NCI-H2171 treated with DMSO at 0.1 percent for 48 hours (cell line): ENCODE measurements around the gene P2RX6.
A peak's percentile ranks its signal among the peaks of the same experiment; 100 is the strongest.

Source experiments
- DNase-seq: peaks from one replicate; lab custom pipeline; 2025; lab: John Stamatoyannopoulos, UW

P2RX6 gene

GRCh38 chr22:21012446-21013407, 2.2 kb upstream of the P2RX6 start:
- DNase-seq = peak; percentile 84

GRCh38 chr22:21013657-21014201, 1.2 kb upstream of the P2RX6 start:
- DNase-seq = peak; percentile 58

DNA sequence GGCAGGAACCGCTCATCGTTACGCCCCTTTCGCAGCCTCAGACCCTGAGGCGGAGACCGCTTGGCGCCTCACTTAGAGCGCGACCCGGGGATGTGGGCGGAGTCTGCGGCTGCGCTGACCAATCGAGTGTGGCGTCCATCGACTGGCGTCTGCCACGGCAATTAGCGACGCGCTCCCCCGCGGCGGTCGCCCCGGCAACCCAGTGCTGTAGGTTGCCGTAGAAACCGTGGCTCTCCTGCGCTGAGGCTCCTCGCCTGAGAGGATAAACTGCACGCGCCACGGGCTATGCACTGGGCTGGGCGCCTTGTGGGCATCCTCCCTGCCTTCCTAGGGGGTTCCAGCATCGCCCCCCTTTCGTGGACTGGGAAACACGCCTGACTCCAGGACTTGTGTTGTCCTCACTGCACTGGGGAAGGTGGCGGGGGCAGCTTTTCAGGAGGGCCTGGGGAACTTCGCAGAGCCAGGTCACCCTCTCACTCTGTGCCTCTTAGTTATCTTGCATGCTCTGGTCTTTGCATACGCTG, 701 bp upstream of the P2RX6 start:
- peak; percentile 94 for DNase-seq

DNA sequence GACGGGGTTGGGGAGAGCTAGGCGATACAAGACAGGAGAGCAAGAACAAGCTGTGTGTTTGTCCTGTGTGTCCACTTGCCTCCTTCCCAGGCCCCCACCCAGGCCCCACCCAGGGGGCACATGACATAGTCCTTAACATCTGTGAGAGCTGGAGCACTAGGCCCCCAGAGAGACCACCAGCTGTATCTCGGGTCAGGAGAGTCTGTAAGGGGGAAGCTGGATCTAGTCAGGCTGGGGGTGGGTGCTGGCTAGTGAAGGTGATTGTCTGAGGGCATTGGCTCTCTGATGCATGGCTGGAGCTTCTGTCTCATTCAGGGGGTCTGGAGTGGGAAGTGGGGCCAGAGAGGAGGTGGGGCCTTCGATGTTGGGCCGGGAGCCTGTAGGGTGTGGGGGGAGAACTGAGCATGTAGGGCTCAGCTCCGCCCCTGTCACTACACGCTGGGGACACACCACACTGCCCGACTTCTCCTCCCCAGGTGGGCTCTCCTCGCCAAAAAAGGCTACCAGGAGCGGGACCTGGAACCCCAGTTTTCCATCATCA, 571 bp downstream of the P2RX6 start:
- DNase-seq = no peak

- DNase-seq = no peak
These were observed 1.9 kb downstream of the P2RX6 start for GRCh38 chr22:21016644-21017420.

- DNase-seq = no peak
These were observed 3.3 kb downstream of the P2RX6 start for GRCh38 chr22:21018314-21018713.

DNA sequence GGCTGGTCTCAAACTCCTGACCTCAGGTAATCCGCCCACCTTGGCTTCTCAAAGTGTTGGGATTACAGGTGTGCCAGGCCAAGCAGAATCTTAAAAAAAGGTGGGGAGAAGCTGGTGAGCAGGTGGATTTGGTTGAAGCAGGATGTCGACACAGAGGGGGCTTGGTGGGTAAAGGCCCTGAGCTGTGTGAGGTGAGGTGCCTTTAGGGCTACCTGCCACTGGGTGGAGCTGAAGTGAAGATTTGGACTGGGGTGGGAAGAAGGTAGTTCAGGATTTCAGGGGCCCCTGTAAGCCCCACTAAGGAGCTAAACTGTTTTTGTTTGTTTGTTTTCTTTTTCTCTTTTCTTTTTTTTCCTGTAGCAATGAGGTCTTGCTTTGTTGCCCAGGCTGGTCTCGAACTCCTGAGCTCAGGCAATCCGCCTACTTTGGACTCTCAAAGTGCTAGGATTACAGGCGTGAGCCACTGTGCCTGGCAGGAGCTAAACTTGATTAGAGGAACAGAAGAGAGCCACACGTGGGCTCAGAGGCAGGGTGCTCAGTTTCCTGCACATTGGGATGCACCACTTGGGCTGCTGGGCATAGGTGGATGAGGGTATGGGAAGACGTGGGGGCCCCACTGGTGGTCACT, 6.0 kb downstream of the P2RX6 start:
- peak; percentile 26 for DNase-seq

- no peak for DNase-seq
These were observed 7.5 kb downstream of the P2RX6 start for GRCh38 chr22:21022507-21022906.

DNA sequence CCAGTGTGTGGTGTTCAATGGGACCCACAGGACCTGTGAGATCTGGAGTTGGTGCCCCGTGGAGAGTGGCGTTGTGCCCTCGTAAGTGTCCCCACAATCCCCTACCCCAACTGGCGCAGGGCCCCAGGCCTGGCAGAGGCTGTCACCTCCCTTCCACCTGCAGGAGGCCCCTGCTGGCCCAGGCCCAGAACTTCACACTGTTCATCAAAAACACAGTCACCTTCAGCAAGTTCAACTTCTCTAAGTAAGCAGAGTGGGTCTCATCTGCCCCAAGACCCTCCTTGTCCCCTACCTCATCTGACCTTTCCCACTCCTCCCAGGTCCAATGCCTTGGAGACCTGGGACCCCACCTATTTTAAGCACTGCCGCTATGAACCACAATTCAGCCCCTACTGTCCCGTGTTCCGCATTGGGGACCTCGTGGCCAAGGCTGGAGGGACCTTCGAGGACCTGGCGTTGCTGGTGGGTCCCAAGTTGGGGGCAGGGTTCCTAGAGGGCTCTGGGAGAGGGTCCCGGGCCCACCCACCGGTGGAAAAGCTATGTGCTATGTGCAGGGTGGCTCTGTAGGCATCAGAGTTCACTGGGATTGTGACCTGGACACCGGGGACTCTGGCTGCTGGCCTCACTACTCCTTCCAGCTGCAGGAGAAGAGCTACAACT, 8.1 kb downstream of the P2RX6 start:
- DNase-seq = no peak

- DNase-seq = no peak
These were observed 10.3 kb downstream of the P2RX6 start for GRCh38 chr22:21025266-21025665.

DNA sequence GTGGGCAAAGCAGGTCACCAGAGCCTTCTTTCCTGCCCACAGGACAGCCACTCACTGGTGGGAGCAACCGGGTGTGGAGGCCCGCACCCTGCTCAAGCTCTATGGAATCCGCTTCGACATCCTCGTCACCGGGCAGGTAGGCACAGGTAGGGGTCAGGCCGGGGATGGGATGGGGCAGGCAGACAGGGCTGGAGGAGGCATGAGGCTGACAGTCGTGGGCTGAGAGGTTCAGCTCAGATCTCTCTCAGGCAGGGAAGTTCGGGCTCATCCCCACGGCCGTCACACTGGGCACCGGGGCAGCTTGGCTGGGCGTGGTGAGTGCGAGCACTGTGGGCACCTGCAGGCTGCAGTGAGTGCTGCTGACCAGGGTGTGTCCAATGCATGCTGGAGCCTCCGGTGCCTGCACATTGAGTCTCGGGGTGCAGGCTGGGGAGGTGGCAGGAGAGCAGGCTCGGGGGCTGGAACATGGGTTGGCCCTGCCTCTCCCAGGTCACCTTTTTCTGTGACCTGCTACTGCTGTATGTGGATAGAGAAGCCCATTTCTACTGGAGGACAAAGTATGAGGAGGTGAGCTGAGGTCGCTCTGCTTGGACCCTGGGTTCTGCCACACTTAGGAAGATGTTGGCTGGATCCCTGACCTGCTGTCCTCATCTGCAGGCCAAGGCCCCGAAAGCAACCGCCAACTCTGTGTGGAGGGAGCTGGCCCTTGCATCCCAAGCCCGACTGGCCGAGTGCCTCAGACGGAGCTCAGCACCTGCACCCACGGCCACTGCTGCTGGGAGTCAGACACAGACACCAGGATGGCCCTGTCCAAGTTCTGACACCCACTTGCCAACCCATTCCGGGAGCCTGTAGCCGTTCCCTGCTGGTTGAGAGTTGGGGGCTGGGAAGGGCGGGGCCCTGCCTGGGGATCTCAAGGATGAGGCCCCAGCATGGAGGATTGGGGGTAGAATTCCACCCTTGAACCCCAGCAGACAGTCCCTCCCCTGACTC, 11.1 kb downstream of the P2RX6 start:
- no peak for DNase-seq

- DNase-seq = peak; percentile 75
These were observed 12.1 kb downstream of the P2RX6 start for GRCh38 chr22:21026783-21027692.

DNA sequence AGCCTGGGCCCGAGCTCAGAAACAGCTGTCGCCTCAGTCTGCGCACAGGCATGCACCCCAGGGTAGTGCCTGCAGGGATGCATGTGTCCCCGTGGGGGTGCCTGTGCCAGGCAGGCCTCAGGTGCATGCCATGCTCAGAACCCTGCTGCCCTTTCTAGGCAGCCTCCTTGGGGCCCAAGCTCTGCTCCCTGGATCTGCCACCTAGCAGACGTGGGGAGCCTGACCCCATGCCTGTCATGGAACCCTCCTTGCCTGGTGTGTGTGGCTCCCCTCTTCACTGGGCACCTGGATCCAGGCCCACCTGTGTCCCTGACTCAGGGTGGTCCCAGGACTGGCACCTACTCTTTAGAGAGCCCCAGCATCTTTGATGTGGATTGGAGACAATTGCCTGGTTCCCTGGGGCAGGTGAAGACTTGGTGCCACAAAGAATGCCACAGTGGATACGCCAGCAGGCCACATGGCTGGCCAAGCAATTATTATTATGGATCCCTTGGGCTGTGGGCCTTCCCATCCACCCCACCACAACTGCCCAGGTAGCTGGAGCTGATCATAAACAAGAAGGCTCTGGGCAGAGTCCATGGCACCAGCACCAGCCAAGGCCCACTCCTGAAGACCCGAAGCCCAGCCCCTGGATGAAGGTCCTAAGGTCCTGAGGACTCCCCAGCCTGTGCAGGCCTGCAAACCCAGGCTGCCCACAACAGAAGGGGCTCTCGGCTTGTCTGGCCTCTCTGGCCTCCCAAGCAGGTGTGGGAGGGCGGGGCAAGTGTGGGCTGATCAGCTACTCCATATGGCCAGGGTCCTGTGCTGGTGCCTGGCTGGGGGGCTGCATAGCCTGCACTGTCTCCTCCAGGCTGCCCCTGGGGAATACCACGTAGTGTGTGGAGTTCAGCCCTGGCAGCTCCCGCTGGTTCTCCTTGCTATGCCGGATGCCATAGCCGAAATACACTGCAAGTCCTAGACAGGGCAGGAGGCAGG, 13.6 kb downstream of the P2RX6 start:
- peak; percentile 65 for DNase-seq

GRCh38 chr22:21029486-21030025, 14.6 kb downstream of the P2RX6 start:
- peak; percentile 33 for DNase-seq

DNA sequence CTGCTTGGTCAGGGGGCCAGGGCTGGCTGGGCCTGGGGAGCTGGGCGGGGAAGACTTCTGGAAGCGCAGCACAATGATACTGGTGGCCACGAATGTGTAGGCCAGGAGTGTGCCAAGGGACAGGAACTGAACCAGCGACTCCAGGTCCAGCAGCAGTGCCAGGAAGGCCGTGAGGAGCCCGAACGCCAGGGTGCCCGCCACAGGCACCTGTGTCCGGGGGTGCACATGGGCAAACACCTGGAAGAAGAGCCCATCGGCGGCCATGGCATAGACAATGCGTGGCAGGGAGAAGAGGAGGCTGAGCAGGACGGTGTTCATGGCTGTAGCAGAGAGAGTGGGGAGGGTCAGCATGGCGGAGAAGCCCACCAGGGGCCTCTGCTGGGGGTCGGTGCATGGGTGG, 15.1 kb downstream of the P2RX6 start:
- DNase-seq = no peak

DNA sequence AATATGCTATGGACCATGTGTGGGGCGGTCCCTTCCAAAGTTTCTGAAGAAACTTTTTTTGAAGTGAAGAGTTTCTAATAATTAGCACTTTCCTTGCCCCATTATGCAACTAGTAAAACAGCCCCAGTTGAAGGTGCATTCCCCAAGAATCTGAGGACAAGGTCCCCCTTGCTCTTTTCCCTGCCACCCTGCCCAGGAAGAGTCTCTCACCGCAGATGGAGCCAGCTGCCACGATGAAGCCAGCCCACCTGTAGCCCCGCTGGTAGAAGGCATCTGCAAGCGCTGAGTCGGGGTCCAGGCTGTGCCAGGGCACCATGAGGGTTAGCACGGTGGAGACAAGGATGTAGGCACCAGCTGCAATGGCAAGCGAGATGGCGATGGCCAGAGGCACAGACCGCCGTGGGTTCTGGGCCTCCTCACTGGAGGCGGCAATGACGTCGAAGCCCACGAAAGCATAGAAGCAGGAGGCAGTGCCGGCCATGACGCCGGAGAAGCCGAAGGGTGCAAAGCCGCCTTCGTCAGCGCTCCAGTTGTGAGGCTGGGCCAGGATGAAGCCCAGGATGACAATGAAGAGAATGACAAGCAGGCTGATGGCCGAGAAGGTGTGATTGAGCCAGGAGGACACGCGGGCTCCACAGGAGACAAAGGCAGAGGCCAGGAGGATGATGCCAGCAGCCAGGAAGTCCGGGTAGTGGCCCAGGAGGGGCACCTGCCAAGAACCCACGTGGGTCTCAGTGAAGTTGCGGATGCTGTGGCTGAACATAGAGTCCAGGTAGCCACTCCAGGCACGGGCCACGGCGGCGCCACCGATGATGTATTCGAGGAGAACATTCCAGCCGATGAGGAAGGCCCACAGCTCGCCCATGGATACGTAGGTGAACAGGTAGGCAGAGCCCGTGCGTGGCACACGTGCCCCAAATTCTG, 15.9 kb downstream of the P2RX6 start:
- no peak for DNase-seq
